Hepatocyte (in vitro differentiated cells): ENCODE measurements around the gene OR8D1.

Experiments
- CTCF ChIP-seq: fragments of 200-600 bp; sonication (generic); IDR thresholded peaks from 2 replicates; pipeline ENCODE4 v1.5.1; 2016; ENCODE audit warnings: antibody characterized with exemption, mild to moderate bottlenecking; ENCODE audit not compliant: poor library complexity
- EZH2phosphoT487 ChIP-seq: fragments of 200-600 bp; sonication (generic); IDR thresholded peaks from one replicate; pipeline ENCODE4 v1.6.1; 2018; ENCODE audit warnings: antibody characterized with exemption, mild to moderate bottlenecking, low read depth, moderate library complexity; ENCODE audit not compliant: unreplicated experiment, severe bottlenecking

- TF ChIP-seq EZH2phosphoT487 (no peak), CTCF (no peak)
These were observed 14.0 kb upstream of the OR8D1 start for GRCh38 chr11:124327775-124328174.
